HepG2 (cell line): Measurements from ENCODE around the gene MAP3K3. TPM values are rescaled to one million over a fixed set of nuclear protein-coding genes. Genes with fewer than 3 reads are reported as not detected.

Experiments
- FOXA3 ChIP-seq: IDR thresholded peaks from 2 replicates; pipeline ENCODE4 v1.6.1; 2016; ENCODE audit warnings: missing genetic modification reagents, missing compliant biosample characterization
- HDAC2 ChIP-seq: sonication (generic); formaldehyde crosslinking; IDR thresholded peaks from 2 replicates; pipeline ENCODE4 v1.4.0; 2020; ENCODE audit warnings: missing genetic modification reagents
- HOXA7 ChIP-seq: sonication (generic); formaldehyde crosslinking; IDR thresholded peaks from 2 replicates; pipeline ENCODE4 v1.8.1; 2022; ENCODE audit warnings: mild to moderate bottlenecking, missing genetic modification reagents, moderate library complexity
- KMT2B ChIP-seq: IDR thresholded peaks from 2 replicates; pipeline ENCODE4 v1.6.1; 2016; ENCODE audit warnings: missing genetic modification reagents, missing compliant biosample characterization
- MED8 ChIP-seq: sonication (generic); formaldehyde crosslinking; IDR thresholded peaks from 2 replicates; pipeline ENCODE4 v1.8.1; 2023; ENCODE audit warnings: mild to moderate bottlenecking, missing genetic modification reagents; ENCODE audit not compliant: insufficient replicate concordance
- NFKB2 ChIP-seq: sonication (generic); formaldehyde crosslinking; IDR thresholded peaks from 2 replicates; pipeline ENCODE4 v1.4.0; 2020; ENCODE audit warnings: missing genetic modification reagents, borderline replicate concordance
- PHB2 ChIP-seq: fragments of 450-650 bp; IDR thresholded peaks from 2 replicates; pipeline ENCODE4 v1.6.1; 2018; ENCODE audit not compliant: partially characterized antibody
- RBM22 ChIP-seq: fragments of 200-400 bp; formaldehyde crosslinking; optimal IDR thresholded peaks from 2 replicates; pipeline ENCODE3; 2017; ENCODE audit warnings: mild to moderate bottlenecking, low read length, moderate library complexity
- SNAI1 ChIP-seq: sonication (generic); formaldehyde crosslinking; IDR thresholded peaks from 2 replicates; pipeline ENCODE4 v1.5.0; 2020; ENCODE audit warnings: mild to moderate bottlenecking, missing genetic modification reagents, borderline replicate concordance
- TAF15 ChIP-seq: fragments of 200-400 bp; formaldehyde crosslinking; IDR thresholded peaks from one replicate; pipeline ENCODE4 v1.6.1; 2018; ENCODE audit warnings: mild to moderate bottlenecking, low read depth, low read length; ENCODE audit not compliant: poor library complexity, severe bottlenecking
- TBP ChIP-seq: sonication (generic); formaldehyde crosslinking; IDR thresholded peaks from 2 replicates; pipeline ENCODE4 v1.5.0; 2020; ENCODE audit warnings: missing genetic modification reagents
- TEAD3 ChIP-seq: optimal IDR thresholded peaks from 2 replicates; pipeline ENCODE3; 2016; ENCODE audit warnings: borderline replicate concordance
- ZBTB14 ChIP-seq: sonication (generic); formaldehyde crosslinking; IDR thresholded peaks from 2 replicates; pipeline ENCODE4 v1.4.0; 2020; ENCODE audit warnings: missing genetic modification reagents
- ZFP62 ChIP-seq: sonication (generic); formaldehyde crosslinking; IDR thresholded peaks from 2 replicates; pipeline ENCODE4 v1.4.0; 2020; ENCODE audit warnings: missing genetic modification reagents
- ZNF3 ChIP-seq: IDR thresholded peaks from 2 replicates; pipeline ENCODE4 v1.7.0; 2017; ENCODE audit warnings: inconsistent platforms
- ZNF367 ChIP-seq: sonication (generic); formaldehyde crosslinking; IDR thresholded peaks from 2 replicates; pipeline ENCODE4 v1.4.0; 2020; ENCODE audit warnings: missing genetic modification reagents, borderline replicate concordance
- ZNF577 ChIP-seq: sonication (generic); formaldehyde crosslinking; IDR thresholded peaks from 2 replicates; pipeline ENCODE4 v1.4.0; 2020; ENCODE audit warnings: mild to moderate bottlenecking, low read depth, missing genetic modification reagents, borderline replicate concordance
- ZNF644 ChIP-seq: IDR thresholded peaks from 2 replicates; pipeline ENCODE4 v1.6.1; 2016; ENCODE audit warnings: low read depth
- ZNF713 ChIP-seq: sonication (generic); formaldehyde crosslinking; IDR thresholded peaks from 2 replicates; pipeline ENCODE4 v1.4.0; 2020; ENCODE audit warnings: mild to moderate bottlenecking, missing genetic modification reagents
- ZNF878 ChIP-seq: sonication (generic); formaldehyde crosslinking; IDR thresholded peaks from 2 replicates; pipeline ENCODE4 v1.8.1; 2023; ENCODE audit warnings: mild to moderate bottlenecking, missing genetic modification reagents, moderate library complexity
- ZNF879 ChIP-seq: sonication (generic); formaldehyde crosslinking; IDR thresholded peaks from 2 replicates; pipeline ENCODE4 v1.8.1; 2023; ENCODE audit warnings: missing genetic modification reagents
- ZSCAN22 ChIP-seq: sonication (generic); formaldehyde crosslinking; IDR thresholded peaks from 2 replicates; pipeline ENCODE4 v1.4.0; 2020; ENCODE audit warnings: mild to moderate bottlenecking, missing genetic modification reagents
- polyA plus RNA-seq, 8 experiments: library from polyadenylated mRNA; depleted of rRNA in 3 of 8; stranded (reverse) in 7 of 8; unstranded in 1 of 8; fragments of >200 nt; fragmentation: Illumina TruSeq in 4 of 8; extraction: Trizol in 4 of 8; gene quantifications; 2 replicates each; pipeline versions ENCODE4 v1.2.1 to v1.2.3, GENCODE V29; 2011 to 2016; ENCODE audit warnings: low read depth in 4 of 8, missing spikeins in 1 of 8, mixed read lengths in 1 of 8; ENCODE audit not compliant: insufficient read depth in 1 of 8
- total RNA-seq, 5 experiments: library from RNA; depleted of rRNA; stranded (reverse); fragments of >200 nt; fragmentation: Illumina TruSeq; extraction: Trizol; gene quantifications; 2 replicates each; pipeline ENCODE4 v1.2.3, GENCODE V29; 2016; ENCODE audit warnings: low read depth in 1 of 5
- TF ChIP-seq, protein P1 (sequence below): sonication (generic); formaldehyde crosslinking; IDR thresholded peaks from 2 replicates; pipeline ENCODE4 v1.5.1; 2020; ENCODE audit warnings: mild to moderate bottlenecking, missing genetic modification reagents, borderline replicate concordance
- TF ChIP-seq, protein P2 (sequence below): sonication (generic); formaldehyde crosslinking; IDR thresholded peaks from 2 replicates; pipeline ENCODE4 v1.4.0; 2020; ENCODE audit warnings: missing genetic modification reagents, borderline replicate concordance

The MAP3K3 gene
- total and polyA plus RNA-seq, 2 of the 13 experiments (the other 11 are each of a cell fraction or from before 2014, with no cell fraction given) = 17.7 to 21.8 TPM

DNA sequence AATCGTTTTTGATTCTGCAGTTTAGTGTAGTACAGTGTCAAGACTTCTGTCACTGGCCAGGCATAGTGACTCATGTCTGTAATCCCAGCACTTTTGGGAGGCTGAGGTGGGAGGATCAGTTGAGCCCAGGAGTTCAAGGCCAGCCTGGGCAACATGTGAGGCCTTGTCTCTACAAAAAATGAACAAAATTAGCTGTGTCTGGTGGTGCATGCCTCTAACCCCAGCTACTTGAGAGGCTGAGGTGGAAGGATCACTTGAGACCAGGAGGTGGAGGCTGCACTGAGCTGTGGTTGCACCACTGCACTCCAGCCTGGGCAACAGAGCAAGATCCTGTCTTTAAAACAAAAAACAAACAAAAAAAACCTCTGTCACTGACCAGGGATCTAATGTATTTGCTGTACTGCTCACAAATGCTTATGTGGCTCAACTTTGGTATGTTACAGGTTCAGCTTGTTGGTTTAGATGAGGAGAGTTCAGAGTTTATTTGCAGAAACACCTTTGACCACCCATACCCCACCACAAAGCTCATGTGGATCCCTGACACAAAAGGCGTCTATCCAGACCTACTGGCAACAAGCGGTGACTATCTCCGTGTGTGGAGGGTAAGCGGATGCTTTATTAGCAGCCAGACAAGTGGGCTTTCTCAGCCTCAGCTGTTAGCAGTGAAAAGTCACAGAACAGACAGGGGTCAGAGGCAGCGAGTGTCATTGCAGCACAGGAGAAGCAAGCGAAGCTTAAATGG lies 44.0 kb upstream of the MAP3K3 start (continued):
- TF ChIP-seq, protein P1, sequence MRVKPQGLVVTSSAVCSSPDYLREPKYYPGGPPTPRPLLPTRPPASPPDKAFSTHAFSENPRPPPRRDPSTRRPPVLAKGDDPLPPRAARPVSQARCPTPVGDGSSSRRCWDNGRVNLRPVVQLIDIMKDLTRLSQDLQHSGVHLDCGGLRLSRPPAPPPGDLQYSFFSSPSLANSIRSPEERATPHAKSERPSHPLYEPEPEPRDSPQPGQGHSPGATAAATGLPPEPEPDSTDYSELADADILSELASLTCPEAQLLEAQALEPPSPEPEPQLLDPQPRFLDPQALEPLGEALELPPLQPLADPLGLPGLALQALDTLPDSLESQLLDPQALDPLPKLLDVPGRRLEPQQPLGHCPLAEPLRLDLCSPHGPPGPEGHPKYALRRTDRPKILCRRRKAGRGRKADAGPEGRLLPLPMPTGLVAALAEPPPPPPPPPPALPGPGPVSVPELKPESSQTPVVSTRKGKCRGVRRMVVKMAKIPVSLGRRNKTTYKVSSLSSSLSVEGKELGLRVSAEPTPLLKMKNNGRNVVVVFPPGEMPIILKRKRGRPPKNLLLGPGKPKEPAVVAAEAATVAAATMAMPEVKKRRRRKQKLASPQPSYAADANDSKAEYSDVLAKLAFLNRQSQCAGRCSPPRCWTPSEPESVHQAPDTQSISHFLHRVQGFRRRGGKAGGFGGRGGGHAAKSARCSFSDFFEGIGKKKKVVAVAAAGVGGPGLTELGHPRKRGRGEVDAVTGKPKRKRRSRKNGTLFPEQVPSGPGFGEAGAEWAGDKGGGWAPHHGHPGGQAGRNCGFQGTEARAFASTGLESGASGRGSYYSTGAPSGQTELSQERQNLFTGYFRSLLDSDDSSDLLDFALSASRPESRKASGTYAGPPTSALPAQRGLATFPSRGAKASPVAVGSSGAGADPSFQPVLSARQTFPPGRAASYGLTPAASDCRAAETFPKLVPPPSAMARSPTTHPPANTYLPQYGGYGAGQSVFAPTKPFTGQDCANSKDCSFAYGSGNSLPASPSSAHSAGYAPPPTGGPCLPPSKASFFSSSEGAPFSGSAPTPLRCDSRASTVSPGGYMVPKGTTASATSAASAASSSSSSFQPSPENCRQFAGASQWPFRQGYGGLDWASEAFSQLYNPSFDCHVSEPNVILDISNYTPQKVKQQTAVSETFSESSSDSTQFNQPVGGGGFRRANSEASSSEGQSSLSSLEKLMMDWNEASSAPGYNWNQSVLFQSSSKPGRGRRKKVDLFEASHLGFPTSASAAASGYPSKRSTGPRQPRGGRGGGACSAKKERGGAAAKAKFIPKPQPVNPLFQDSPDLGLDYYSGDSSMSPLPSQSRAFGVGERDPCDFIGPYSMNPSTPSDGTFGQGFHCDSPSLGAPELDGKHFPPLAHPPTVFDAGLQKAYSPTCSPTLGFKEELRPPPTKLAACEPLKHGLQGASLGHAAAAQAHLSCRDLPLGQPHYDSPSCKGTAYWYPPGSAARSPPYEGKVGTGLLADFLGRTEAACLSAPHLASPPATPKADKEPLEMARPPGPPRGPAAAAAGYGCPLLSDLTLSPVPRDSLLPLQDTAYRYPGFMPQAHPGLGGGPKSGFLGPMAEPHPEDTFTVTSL = peak; percentile 93
- TF ChIP-seq, protein P2, sequence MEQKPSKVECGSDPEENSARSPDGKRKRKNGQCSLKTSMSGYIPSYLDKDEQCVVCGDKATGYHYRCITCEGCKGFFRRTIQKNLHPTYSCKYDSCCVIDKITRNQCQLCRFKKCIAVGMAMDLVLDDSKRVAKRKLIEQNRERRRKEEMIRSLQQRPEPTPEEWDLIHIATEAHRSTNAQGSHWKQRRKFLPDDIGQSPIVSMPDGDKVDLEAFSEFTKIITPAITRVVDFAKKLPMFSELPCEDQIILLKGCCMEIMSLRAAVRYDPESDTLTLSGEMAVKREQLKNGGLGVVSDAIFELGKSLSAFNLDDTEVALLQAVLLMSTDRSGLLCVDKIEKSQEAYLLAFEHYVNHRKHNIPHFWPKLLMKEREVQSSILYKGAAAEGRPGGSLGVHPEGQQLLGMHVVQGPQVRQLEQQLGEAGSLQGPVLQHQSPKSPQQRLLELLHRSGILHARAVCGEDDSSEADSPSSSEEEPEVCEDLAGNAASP (CRISPR knock-in tag) = peak; percentile 74
- TF ChIP-seq KMT2B = no peak
- no peak for TF ChIP-seq ZNF367 (CRISPR knock-in tag)
- peak; percentile 96 for TF ChIP-seq HDAC2 (CRISPR knock-in tag)
- TF ChIP-seq ZNF644 (CRISPR knock-in tag) = peak; percentile 70
- no peak for TF ChIP-seq ZFP62 (CRISPR knock-in tag)
- TF ChIP-seq ZBTB14 (CRISPR knock-in tag) = no peak
- no peak; the same call in 1 of the 2 replicates for TF ChIP-seq ZNF878 (CRISPR knock-in tag)
- TF ChIP-seq MED8 = peak; percentile 70
- TF ChIP-seq ZSCAN22 (CRISPR knock-in tag) = 0 out of 2 replicates have a peak, but pooled peaks have one; percentile 40
- TF ChIP-seq FOXA3 (CRISPR knock-in tag) = peak; percentile 94
- no peak for TF ChIP-seq ZNF577 (CRISPR knock-in tag)
- no peak for TF ChIP-seq TAF15
- no peak for TF ChIP-seq ZNF713 (CRISPR knock-in tag)
- TF ChIP-seq ZNF879 = no peak
- no peak for TF ChIP-seq NFKB2 (CRISPR knock-in tag)
- peak; percentile 90; the same call in 1 of the 2 replicates for TF ChIP-seq SNAI1
- peak; percentile 90 for TF ChIP-seq TEAD3
- no peak for TF ChIP-seq TBP (CRISPR knock-in tag)
- no peak for TF ChIP-seq RBM22
- TF ChIP-seq HOXA7 = no peak
- TF ChIP-seq ZNF3 (CRISPR knock-in tag) = peak; percentile 95
- no peak for TF ChIP-seq PHB2
